Mucosa of descending colon (tissue), 3 donors: ENCODE measurements around the gene EHMT1. TPM values are rescaled to one million over a fixed set of nuclear protein-coding genes. Genes with fewer than 3 reads are reported as not detected.
A peak's percentile ranks its signal among the peaks of the same experiment; 100 is the strongest.
"Not testable (repeated sequence)": the region's sequence is repeated elsewhere in the genome, so short reads cannot be mapped to it uniquely, and the experiment has no call there.

Source experiments
- ATAC-seq: fragments of 200-7000 bp; cut with Tn5 transposase; one replicate; pipeline ENCODE4 v1.9.1; 2020; ENCODE audit warnings: mild to moderate bottlenecking, moderate library complexity
- DNase-seq, 3 donors: peaks; one replicate each; pipeline ENCODE4 v3.0.0-alpha.2; 2020
- H3K36me3 ChIP-seq: fragments of 200-600 bp; one replicate; pipeline ENCODE4 v1.8.0; 2021; ENCODE audit warnings: low read depth, mild to moderate bottlenecking
- H3K4me1 ChIP-seq: fragments of 200-600 bp; one replicate; pipeline ENCODE4 v1.8.0; 2021; ENCODE audit warnings: low read depth, mild to moderate bottlenecking
- H3K4me3 ChIP-seq: fragments of 200-600 bp; one replicate; pipeline ENCODE4 v1.8.0; 2021; ENCODE audit warnings: mild to moderate bottlenecking
- H3K9me3 ChIP-seq: fragments of 200-600 bp; one replicate; pipeline ENCODE4 v1.8.0; 2021; ENCODE audit warnings: mild to moderate bottlenecking
- CTCF ChIP-seq: fragments of 200-600 bp; IDR thresholded peaks from one replicate; pipeline ENCODE4 v1.8.0; 2022; ENCODE audit warnings: antibody characterized with exemption, mild to moderate bottlenecking
- intact Hi-C, 2 donors: fragments of 100-400 bp; cut with DNase I in 1 of 2; cut with micrococcal nuclease in 1 of 2; formaldehyde crosslinking; loops; one replicate each; pipeline versions ENCODE4 v1.11.0 to v1.11.1; 2022; cut with DNase I, micrococcal nuclease
- total RNA-seq, 3 donors: library from RNA; stranded (reverse); fragmentation: NEBNext Ultra II Directional in 2 of 3; extraction: Animal tissue kit (Norgen Biotek cat#: 25700) in 2 of 3; gene quantifications; one replicate each; pipeline versions ENCODE4 v1.2.1 to v1.2.4, GENCODE V29; 2021 to 2023
- donor health status: DM: no; HTN: no; CAD: no; lungs with moderate emphysema.
- donor health status: DM: no; HTN: no; CAD: no.
- donor health status: DM: no; HTN: yes; CAD: no.

The EHMT1 gene
- total RNA-seq, 3 donors from 2014 or later, result 78.4 to 90.8 (median 83.3) TPM

DNA sequence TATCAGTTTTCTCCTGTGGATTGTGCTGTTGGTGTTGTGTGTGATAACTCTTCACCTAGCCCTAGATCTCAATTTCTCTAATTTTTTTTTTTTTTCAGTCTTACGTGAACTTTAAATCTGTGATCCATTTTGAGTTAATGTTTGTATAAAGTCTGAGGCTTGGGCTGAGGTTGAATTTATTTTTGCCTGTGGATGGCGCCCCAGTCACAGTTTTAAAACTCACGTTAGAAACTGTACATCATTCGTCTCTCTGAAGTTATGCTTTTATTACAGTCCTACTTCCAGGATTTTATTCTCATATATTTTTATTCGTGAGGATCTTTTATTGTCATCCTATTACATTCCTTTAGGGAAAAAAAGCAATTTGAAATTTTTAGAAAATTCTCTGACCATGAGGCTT is 103.1 kb downstream of the EHMT1 start:
- ATAC-seq, result no peak
- peaks cover 3% of the 10 kb centered on the region for H3K36me3 ChIP-seq
- intact Hi-C loops, result no loop called here

DNA sequence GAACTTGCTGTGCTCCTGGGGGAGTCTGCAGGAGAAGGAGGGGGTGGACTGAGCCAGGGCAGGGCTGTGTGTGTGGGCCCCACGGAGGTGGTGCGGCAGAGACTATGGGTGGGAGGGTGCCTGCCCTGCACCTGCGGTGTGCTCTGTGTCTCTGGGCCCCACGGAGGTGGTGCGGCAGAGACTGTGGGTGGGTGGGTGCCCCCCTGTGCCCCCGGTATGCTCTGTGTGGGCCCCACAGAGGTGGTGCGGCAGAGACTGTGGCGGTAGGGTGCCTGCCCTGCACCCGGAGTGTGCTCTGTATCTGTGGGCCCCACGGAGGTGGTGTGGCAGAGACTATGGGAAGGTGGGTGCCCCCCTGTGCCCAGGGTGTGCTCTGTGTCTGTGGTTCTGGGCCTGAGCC is 103.7 kb downstream of the EHMT1 start:
- Histone ChIP-seq H3K4me3 (no peak overlapping the region), H3K36me3 (no peaks in the 10 kb centered on the region), H3K4me1 (no peaks in the 10 kb centered on the region), H3K9me3 (no peaks in the 10 kb centered on the region)
- intact Hi-C loops, result no loop called here
- no peak for TF ChIP-seq CTCF
- DNase-seq, result no peak
- ATAC-seq, result peak; percentile 20

More for the DNA sequence above, 103.1 kb downstream of the EHMT1 start:
- TF ChIP-seq CTCF, result no peak
- H3K4me3 ChIP-seq, result no peak overlapping the region
- H3K4me1 ChIP-seq, result no peaks in the 10 kb centered on the region
- DNase-seq, result no peak
- H3K9me3 ChIP-seq, result no peaks in the 10 kb centered on the region

DNA sequence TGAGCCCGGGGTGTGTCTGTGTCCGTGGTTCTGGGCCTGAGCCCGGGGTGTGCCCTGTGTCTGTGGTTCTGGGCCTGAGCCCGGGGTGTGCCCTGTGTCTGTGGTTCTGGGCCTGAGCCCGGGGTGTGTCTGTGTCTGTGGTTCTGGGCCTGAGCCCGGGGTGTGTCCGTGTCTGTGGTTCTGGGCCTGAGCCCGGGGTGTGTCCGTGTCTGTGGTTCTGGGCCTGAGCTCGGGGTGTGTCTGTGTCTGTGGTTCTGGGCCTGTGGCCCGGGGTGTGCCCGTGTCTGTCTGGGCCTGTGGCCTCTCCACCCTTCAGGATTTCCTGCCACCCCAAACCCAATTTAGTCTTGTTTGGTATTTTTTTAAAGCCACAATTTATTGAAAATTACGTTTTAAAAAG is 104.6 kb downstream of the EHMT1 start:
- H3K9me3 ChIP-seq, H3K4me1 ChIP-seq, ATAC-seq, H3K36me3 ChIP-seq, H3K4me3 ChIP-seq, DNase-seq, intact Hi-C loops: not testable (repeated sequence)

- DNase-seq (no peak), ATAC-seq (no peak)
- Histone ChIP-seq H3K4me3 (no peak overlapping the region), H3K9me3 (no peaks in the 10 kb centered on the region), H3K4me1 (no peaks in the 10 kb centered on the region), H3K36me3 (no peaks in the 10 kb centered on the region)
- no peak for TF ChIP-seq CTCF
- intact Hi-C loops, result no loop called here
These were observed 105.1 kb downstream of the EHMT1 start for GRCh38 chr9:137723783-137724445.

- TF ChIP-seq CTCF, result no peak
- no peak for ATAC-seq
- intact Hi-C loops, result no loop called here
These were observed 106.0 kb downstream of the EHMT1 start for GRCh38 chr9:137724818-137725240.

GRCh38 chr9:137725598-137725997 is 106.8 kb downstream of the EHMT1 start:
- Histone ChIP-seq H3K36me3 (no peaks in the 10 kb centered on the region), H3K4me1 (no peaks in the 10 kb centered on the region), H3K4me3 (no peak overlapping the region), H3K9me3 (no peaks in the 10 kb centered on the region)
- intact Hi-C loops, result no loop called here
- TF ChIP-seq CTCF, result no peak
- ATAC-seq (no peak), DNase-seq (no peak)

More at GRCh38 chr9:137724818-137725240, 106.0 kb downstream of the EHMT1 start:
- DNase-seq, result no peak
- H3K9me3 ChIP-seq, result no peaks in the 10 kb centered on the region
- H3K36me3 ChIP-seq, result no peaks in the 10 kb centered on the region
- no peak overlapping the region for H3K4me3 ChIP-seq
- H3K4me1 ChIP-seq, result no peaks in the 10 kb centered on the region

DNA sequence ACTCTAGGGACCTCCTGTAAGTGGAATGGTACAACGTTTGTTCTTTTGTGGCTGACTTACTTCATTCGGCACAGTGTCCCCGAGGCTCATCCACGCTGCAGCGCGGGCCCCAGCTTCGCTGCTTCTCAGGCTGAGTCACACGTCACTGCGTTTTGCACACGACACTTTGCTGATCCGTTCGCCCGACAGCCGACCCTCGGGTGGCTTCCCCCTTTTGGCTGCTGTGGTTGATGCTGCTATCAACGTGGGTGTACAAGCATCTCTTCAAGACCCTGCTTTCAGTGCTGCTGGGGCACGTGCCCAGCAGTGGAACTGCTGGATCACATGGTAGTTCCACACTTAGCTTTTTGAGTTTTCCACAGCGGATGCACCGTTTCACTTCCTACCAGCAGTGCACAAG is 107.5 kb downstream of the EHMT1 start:
- H3K9me3 ChIP-seq, DNase-seq, H3K4me3 ChIP-seq, intact Hi-C loops, H3K36me3 ChIP-seq, H3K4me1 ChIP-seq: not testable (repeated sequence)
- peak; percentile 36 for ATAC-seq
